ENCODE results near the gene BARX2. TPM values are rescaled to one million over a fixed set of nuclear protein-coding genes. Genes with fewer than 3 reads are reported as not detected.

The BARX2 gene
- total and polyA plus RNA-seq, 2 donors (not counting 1 experiment from before 2014, with no cell fraction given), result not detected

GRCh38 chr11:129493746-129494145 is 118.1 kb downstream of the BARX2 start:
- Histone ChIP-seq H3K4me1 (ENCODE audit: control insufficient read depth in 2 of 2, insufficient read depth in 2 of 2, low read length in 2 of 2) (no peaks in the 10 kb centered on the region), H3K27ac (ENCODE audit: low read length in 2 of 2) (no peak overlapping the region), H3K4me3 (ENCODE audit: control extremely low read depth in 1 of 5, extremely low read depth in 1 of 5, insufficient read depth in 1 of 5, low read depth in 2 of 5, low read length in 4 of 5) (no peak overlapping the region), H2AFZ (ENCODE audit: insufficient read depth, low read depth, low read length, poor library complexity, severe bottlenecking) (no peak overlapping the region), H3K79me2 (ENCODE audit: control insufficient read depth, insufficient read depth, low read length) (no peaks in the 10 kb centered on the region), H3K36me3 (replicated peaks in 1 of 2; ENCODE audit: control extremely low read depth in 1 of 2, control insufficient read depth in 1 of 2, extremely low read depth in 1 of 2, insufficient read depth in 2 of 2, low read length in 1 of 2) (no peaks in the 10 kb centered on the region), H3K4me2 (replicated peaks; ENCODE audit: low read depth, low read length, poor library complexity, severe bottlenecking) (no peak overlapping the region), H3K9ac (ENCODE audit: low read length) (no peak overlapping the region), H3K9me3 (ENCODE audit: control extremely low read depth in 1 of 3, control insufficient read depth in 2 of 3, insufficient read depth in 1 of 3, low read length in 2 of 3) (peaks cover 0 to 8% (median 0%) of the 10 kb centered on the region in 3 donors), H3K27me3 (replicated peaks in 1 of 4; ENCODE audit: control extremely low read depth in 1 of 4, control insufficient read depth in 3 of 4, insufficient read depth in 4 of 4, low read length in 3 of 4) (no peaks in the 10 kb centered on the region), H4K20me1 (ENCODE audit: control insufficient read depth, insufficient read depth, low read length, poor library complexity, severe bottlenecking) (no peaks in the 10 kb centered on the region)
- no peak for TF ChIP-seq CTCF (IDR thresholded peaks at IDR 0.05)
- no peak for TF ChIP-seq EZH2 (IDR thresholded peaks at IDR 0.05; ENCODE audit: borderline replicate concordance, insufficient read depth, low read depth, low read length, poor library complexity, severe bottlenecking)
- no peak for DNase-seq
- ChIA-PET CTCF (no interaction called here), POLR2A (no interaction called here)
- Mint-ChIP-seq H3K27ac (no peak overlapping the region), H3K4me1 (no peaks in the 10 kb centered on the region), H3K4me3 (no peak overlapping the region), H3K9me3 (ENCODE audit: insufficient read depth) (peaks cover 4% of the 10 kb centered on the region), H3K27me3 (no peaks in the 10 kb centered on the region)
- intact Hi-C loops (cut with micrococcal nuclease), result no loop called here
- ATAC-seq (ENCODE audit: low read depth), result no peak
- 92% methylated on average over 8 of the region's 8 CpGs for WGBS (ENCODE audit: insufficient coverage)

Other genes with a start within 250 kb of the BARX2 start
- 10.6 and 10.9 TPM in 2 replicates for gene ARHGAP32, start 183.5 kb upstream of the BARX2 start, total RNA-seq
- 4.4 and 4.6 TPM in 2 replicates for gene ARHGAP32, start 183.5 kb upstream of the BARX2 start, polyA plus RNA-seq